Effector memory CD4-positive, alpha-beta T cell (primary cell): ENCODE measurements around the gene KIF21B.

Experiments used
- DNase-seq, 3 donors: peaks; one replicate each; pipeline ENCODE4 v3.0.0-alpha.2; 2020
- H3K27ac ChIP-seq: 2 replicates; pipeline ENCODE4 v1.7.0; 2013; ENCODE audit warnings: mild to moderate bottlenecking, low read length, moderate library complexity; ENCODE audit not compliant: insufficient read depth, poor library complexity, severe bottlenecking
- H3K27me3 ChIP-seq: replicated peaks from 2 replicates; pipeline ENCODE4 v1.7.0; 2013; ENCODE audit warnings: mild to moderate bottlenecking, low read length; ENCODE audit not compliant: insufficient read depth, control insufficient read depth, poor library complexity, severe bottlenecking
- H3K36me3 ChIP-seq: 2 replicates; pipeline ENCODE4 v1.7.0; 2013; ENCODE audit warnings: mild to moderate bottlenecking, low read length, moderate library complexity; ENCODE audit not compliant: control insufficient read depth, insufficient read depth
- H3K4me1 ChIP-seq: 2 replicates; pipeline ENCODE4 v1.7.0; 2013; ENCODE audit warnings: low read length, mild to moderate bottlenecking; ENCODE audit not compliant: control insufficient read depth, insufficient read depth, poor library complexity, severe bottlenecking
- H3K4me3 ChIP-seq: 2 replicates; pipeline ENCODE4 v1.7.0; 2013; ENCODE audit warnings: low read length, low read depth, mild to moderate bottlenecking; ENCODE audit not compliant: insufficient read depth, poor library complexity, severe bottlenecking
- H3K9me3 ChIP-seq: 2 replicates; pipeline ENCODE4 v1.7.0; 2013; ENCODE audit warnings: mild to moderate bottlenecking, low read length, moderate library complexity; ENCODE audit not compliant: control insufficient read depth

Gene KIF21B

GRCh38 chr1:200929530-200930278 lies 93.8 kb downstream of the KIF21B start:
- Histone ChIP-seq H3K27me3 (no peaks in the 10 kb centered on the region), H3K27ac (no peak overlapping the region), H3K9me3 (no peaks in the 10 kb centered on the region), H3K4me1 (no peaks in the 10 kb centered on the region), H3K36me3 (no peaks in the 10 kb centered on the region), H3K4me3 (no peak overlapping the region)
- DNase-seq: no peak

DNA sequence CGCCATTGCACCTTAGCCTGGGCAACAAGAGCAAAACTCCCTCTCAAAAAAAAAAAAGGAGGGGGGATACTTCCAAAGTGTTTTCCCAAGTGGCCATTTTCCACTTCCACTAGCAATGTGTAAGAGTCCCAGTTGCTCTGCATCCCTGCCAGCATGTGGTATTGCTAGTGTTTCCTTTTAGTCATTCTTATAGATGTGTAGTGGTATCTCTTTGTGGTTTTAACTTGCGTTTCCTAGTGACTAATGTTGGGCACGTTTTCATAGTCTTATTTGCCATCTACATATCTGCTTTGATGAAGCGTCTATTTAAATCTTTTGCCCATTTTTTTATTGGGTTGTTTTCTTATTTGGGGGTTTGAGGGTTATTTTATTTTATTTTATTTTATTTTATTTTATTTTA lies 97.7 kb downstream of the KIF21B start:
- Histone ChIP-seq H3K4me1 (no peaks in the 10 kb centered on the region), H3K27me3 (no peaks in the 10 kb centered on the region), H3K4me3 (no peak overlapping the region), H3K36me3 (no peaks in the 10 kb centered on the region), H3K9me3 (no peaks in the 10 kb centered on the region), H3K27ac (no peak overlapping the region)
- no peak for DNase-seq

GRCh38 chr1:200923601-200924000 lies 99.9 kb downstream of the KIF21B start:
- H3K27ac ChIP-seq: no peak overlapping the region
- H3K4me3 ChIP-seq: no peak overlapping the region
- no peaks in the 10 kb centered on the region for H3K36me3 ChIP-seq
- no peaks in the 10 kb centered on the region for H3K27me3 ChIP-seq
- H3K4me1 ChIP-seq: no peaks in the 10 kb centered on the region
- no peaks in the 10 kb centered on the region for H3K9me3 ChIP-seq
- DNase-seq: no peak

DNA sequence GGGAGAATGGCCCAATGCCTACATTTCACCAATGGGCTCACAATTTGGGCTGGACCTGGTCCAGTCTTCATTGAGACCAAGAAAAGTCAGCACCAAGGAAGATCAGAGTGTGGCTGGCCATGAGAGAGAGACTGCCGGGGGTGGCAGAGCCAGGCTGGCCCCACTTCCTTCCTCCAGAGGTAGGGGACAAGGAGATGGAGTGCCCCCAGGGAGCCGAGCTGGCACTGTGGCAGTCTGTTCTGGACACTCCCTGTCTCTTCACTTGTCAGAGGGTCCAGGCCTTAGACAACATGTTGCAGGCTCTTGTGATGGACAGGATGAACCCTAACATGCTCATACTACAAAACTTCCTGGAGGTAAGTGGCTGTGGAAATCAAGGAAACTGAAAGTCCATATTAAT lies 101.1 kb downstream of the KIF21B start:
- Histone ChIP-seq H3K27me3 (no peaks in the 10 kb centered on the region), H3K36me3 (no peaks in the 10 kb centered on the region), H3K9me3 (no peaks in the 10 kb centered on the region), H3K27ac (no peak overlapping the region), H3K4me1 (no peaks in the 10 kb centered on the region), H3K4me3 (no peak overlapping the region)
- no peak for DNase-seq

GRCh38 chr1:200921571-200922110 lies 101.9 kb downstream of the KIF21B start:
- Histone ChIP-seq H3K27me3 (no peaks in the 10 kb centered on the region), H3K27ac (no peak overlapping the region), H3K9me3 (no peaks in the 10 kb centered on the region), H3K36me3 (no peaks in the 10 kb centered on the region), H3K4me1 (no peaks in the 10 kb centered on the region), H3K4me3 (no peak overlapping the region)
- no peak for DNase-seq
